HepG2 (cell line): Measurements from ENCODE around the gene ATP6V0A1. TPM values are rescaled to one million over a fixed set of nuclear protein-coding genes. Genes with fewer than 3 reads are reported as not detected.

ENCODE experiments used
- AHDC1 ChIP-seq: sonication (generic); formaldehyde crosslinking; IDR thresholded peaks from 2 replicates; pipeline ENCODE4 v1.5.1; 2020; ENCODE audit warnings: mild to moderate bottlenecking, missing genetic modification reagents, borderline replicate concordance
- ATAD3A ChIP-seq: sonication (generic); formaldehyde crosslinking; IDR thresholded peaks from 2 replicates; pipeline ENCODE4 v1.4.0; 2020; ENCODE audit warnings: missing genetic modification reagents
- BATF2 ChIP-seq: sonication (generic); formaldehyde crosslinking; IDR thresholded peaks from 2 replicates; pipeline ENCODE4 v1.8.0; 2022; ENCODE audit warnings: mild to moderate bottlenecking, missing genetic modification reagents, moderate library complexity
- BCL6 ChIP-seq: IDR thresholded peaks from 2 replicates; pipeline ENCODE4 v1.6.1; 2016; ENCODE audit warnings: missing genetic modification reagents, missing compliant biosample characterization
- DNMT3B ChIP-seq: conservative IDR thresholded peaks from 2 replicates; pipeline ENCODE4 v1.6.1; 2016; ENCODE audit warnings: missing biosample characterization, control low read depth
- IKZF4 ChIP-seq: sonication (generic); formaldehyde crosslinking; IDR thresholded peaks from 2 replicates; pipeline ENCODE4 v1.5.1; 2020; ENCODE audit warnings: borderline replicate concordance, mild to moderate bottlenecking, low read depth, missing genetic modification reagents; ENCODE audit errors: not compliant biosample characterization
- MTERF4 ChIP-seq: sonication (generic); formaldehyde crosslinking; IDR thresholded peaks from 2 replicates; pipeline ENCODE4 v1.8.0; 2023; ENCODE audit warnings: mild to moderate bottlenecking, missing genetic modification reagents
- SSRP1 ChIP-seq: IDR thresholded peaks from 2 replicates; pipeline ENCODE4 v1.6.1; 2016; ENCODE audit warnings: control low read depth
- TBX2 ChIP-seq: sonication (generic); formaldehyde crosslinking; IDR thresholded peaks from 2 replicates; pipeline ENCODE4 v1.5.0; 2020; ENCODE audit warnings: missing genetic modification reagents, mild to moderate bottlenecking, borderline replicate concordance
- ZFP91 ChIP-seq: sonication (generic); formaldehyde crosslinking; IDR thresholded peaks from 2 replicates; pipeline ENCODE4 v1.9.0; 2022; ENCODE audit warnings: missing genetic modification reagents, mild to moderate bottlenecking, borderline replicate concordance
- ZGPAT ChIP-seq: IDR thresholded peaks from 2 replicates; pipeline ENCODE4 v1.6.1; 2016; ENCODE audit warnings: mild to moderate bottlenecking
- ZKSCAN5 ChIP-seq: sonication (generic); formaldehyde crosslinking; IDR thresholded peaks from 2 replicates; pipeline ENCODE4 v1.5.1; 2020; ENCODE audit warnings: mild to moderate bottlenecking, missing genetic modification reagents
- ZNF382 ChIP-seq: sonication (generic); formaldehyde crosslinking; IDR thresholded peaks from 2 replicates; pipeline ENCODE4 v1.5.0; 2020; ENCODE audit warnings: missing genetic modification reagents, mild to moderate bottlenecking, borderline replicate concordance
- ZNF460 ChIP-seq: sonication (generic); formaldehyde crosslinking; IDR thresholded peaks from 2 replicates; pipeline ENCODE4 v1.5.1; 2020; ENCODE audit warnings: missing genetic modification reagents, mild to moderate bottlenecking, borderline replicate concordance
- ZNF567 ChIP-seq: sonication (generic); formaldehyde crosslinking; IDR thresholded peaks from 2 replicates; pipeline ENCODE4 v1.8.1; 2023; ENCODE audit warnings: mild to moderate bottlenecking, missing genetic modification reagents, borderline replicate concordance
- ZNF670 ChIP-seq: sonication (generic); formaldehyde crosslinking; IDR thresholded peaks from 2 replicates; pipeline ENCODE4 v1.8.0; 2022; ENCODE audit warnings: mild to moderate bottlenecking, missing genetic modification reagents, borderline replicate concordance
- polyA plus RNA-seq, 8 experiments: library from polyadenylated mRNA; depleted of rRNA in 3 of 8; stranded (reverse) in 7 of 8; unstranded in 1 of 8; fragments of >200 nt; fragmentation: Illumina TruSeq in 4 of 8; extraction: Trizol in 4 of 8; gene quantifications; 2 replicates each; pipeline versions ENCODE4 v1.2.1 to v1.2.3, GENCODE V29; 2011 to 2016; ENCODE audit warnings: low read depth in 4 of 8, missing spikeins in 1 of 8, mixed read lengths in 1 of 8; ENCODE audit not compliant: insufficient read depth in 1 of 8
- total RNA-seq, 5 experiments: library from RNA; depleted of rRNA; stranded (reverse); fragments of >200 nt; fragmentation: Illumina TruSeq; extraction: Trizol; gene quantifications; 2 replicates each; pipeline ENCODE4 v1.2.3, GENCODE V29; 2016; ENCODE audit warnings: low read depth in 1 of 5

ATP6V0A1 gene
- total and polyA plus RNA-seq, 2 of the 13 experiments (the other 11 are each of a cell fraction or from before 2014, with no cell fraction given) = 27.9 to 54.1 TPM

- TF ChIP-seq ZGPAT (CRISPR knock-in tag) (peak; percentile 13; the same call in 1 of the 2 replicates), BCL6 (no peak), ATAD3A (CRISPR knock-in tag) (no peak), ZNF567 (CRISPR knock-in tag) (0 out of 2 replicates have a peak, but pooled peaks have one; percentile 58), ZNF460 (CRISPR knock-in tag) (no peak), DNMT3B (CRISPR knock-in tag) (peak; percentile 77), ZKSCAN5 (CRISPR knock-in tag) (0 out of 2 replicates have a peak, but pooled peaks have one; percentile 17), ZNF670 (CRISPR knock-in tag) (peak; percentile 94; the same call in 1 of the 2 replicates), BATF2 (CRISPR knock-in tag) (0 out of 2 replicates have a peak, but pooled peaks have one; percentile 0), AHDC1 (CRISPR knock-in tag) (peak; percentile 54; the same call in 1 of the 2 replicates), ZFP91 (CRISPR knock-in tag) (peak; percentile 60; the same call in 1 of the 2 replicates), IKZF4 (peak; percentile 32), TBX2 (CRISPR knock-in tag) (0 out of 2 replicates have a peak, but pooled peaks have one; percentile 3), MTERF4 (CRISPR knock-in tag) (0 out of 2 replicates have a peak, but pooled peaks have one; percentile 7), ZNF382 (no peak), SSRP1 (CRISPR knock-in tag) (peak; percentile 71; the same call in 1 of the 2 replicates)
These were observed 76.7 kb downstream of the ATP6V0A1 start (continued) for GRCh38 chr17:42535155-42536047.
